Skeletal muscle tissue (tissue), 4 donors: ENCODE data around the gene CD2BP2. TPM values are rescaled to one million over a fixed set of nuclear protein-coding genes. Genes with fewer than 3 reads are reported as not detected.
A peak's percentile ranks its signal among the peaks of the same experiment; 100 is the strongest.

Source experiments
- H3K27ac ChIP-seq: one replicate; pipeline ENCODE4 v1.7.0; 2013; ENCODE audit warnings: mild to moderate bottlenecking, low read depth, low read length, inconsistent platforms
- H3K27me3 ChIP-seq, 3 donors: one replicate each; pipeline ENCODE4 v1.7.0; 2013; ENCODE audit warnings: low read length in 3 of 3; ENCODE audit not compliant: control insufficient read depth in 3 of 3, insufficient read depth in 3 of 3
- H3K36me3 ChIP-seq, 3 donors: one replicate each; pipeline ENCODE4 v1.7.0; 2013; ENCODE audit warnings: low read length in 3 of 3; ENCODE audit not compliant: control insufficient read depth in 3 of 3, insufficient read depth in 3 of 3
- H3K4me1 ChIP-seq, 3 donors: one replicate each; pipeline ENCODE4 v1.7.0; 2013; ENCODE audit warnings: low read length in 3 of 3, mild to moderate bottlenecking in 3 of 3; ENCODE audit not compliant: control insufficient read depth in 3 of 3, insufficient read depth in 3 of 3
- H3K4me3 ChIP-seq, 3 donors: one replicate each; pipeline ENCODE4 v1.7.0; 2013; ENCODE audit warnings: low read length in 3 of 3
- H3K9ac ChIP-seq, 3 donors: one replicate each; pipeline ENCODE4 v1.7.0; 2013; ENCODE audit warnings: low read length in 3 of 3, mild to moderate bottlenecking in 3 of 3, moderate library complexity in 2 of 3, low read depth in 1 of 3
- H3K9me3 ChIP-seq, 3 donors: one replicate each; pipeline ENCODE4 v1.7.0; 2013; ENCODE audit warnings: low read length in 3 of 3; ENCODE audit not compliant: control insufficient read depth in 3 of 3
- total RNA-seq: library from RNA; depleted of rRNA; stranded (reverse); fragments of >200 nt; gene quantifications from one replicate; pipeline ENCODE4 v1.2.3, GENCODE V29; 2014
- donor health status: Osteomylitis.

CD2BP2 gene
- total RNA-seq, 1 donor from 2014 or later, result 24.5 TPM

- Histone ChIP-seq H3K4me1 (peaks cover 30 to 43% (median 32%) of the 10 kb centered on the region in 3 donors), H3K4me3 (no peak overlapping the region), H3K27me3 (no peaks in the 10 kb centered on the region), H3K27ac (no peak overlapping the region), H3K36me3 (peaks cover 21 to 26% (median 21%) of the 10 kb centered on the region in 3 donors), H3K9ac (no peak overlapping the region), H3K9me3 (no peaks in the 10 kb centered on the region)
Measured at GRCh38 chr16:30365200-30365599, 10.1 kb upstream of the CD2BP2 start.

- no peak overlapping the region for H3K27ac ChIP-seq
- H3K27me3 ChIP-seq, result no peaks in the 10 kb centered on the region
- no peak overlapping the region for H3K9ac ChIP-seq
- H3K36me3 ChIP-seq, result peaks cover 45 to 53% (median 47%) of the 10 kb centered on the region in 3 donors
- no peak overlapping the region for H3K4me3 ChIP-seq
- H3K4me1 ChIP-seq, result peaks cover 6 to 22% (median 10%) of the 10 kb centered on the region in 3 donors
- H3K9me3 ChIP-seq, result no peaks in the 10 kb centered on the region
Measured at GRCh38 chr16:30361180-30361579, 6.1 kb upstream of the CD2BP2 start.

GRCh38 chr16:30359871-30360170, 4.7 kb upstream of the CD2BP2 start:
- H3K4me1 ChIP-seq, result peaks cover 11 to 23% (median 12%) of the 10 kb centered on the region in 3 donors
- H3K36me3 ChIP-seq, result peaks cover 37 to 45% (median 40%) of the 10 kb centered on the region in 3 donors
- H3K4me3 ChIP-seq, result no peak overlapping the region
- no peak overlapping the region for H3K9ac ChIP-seq
- H3K9me3 ChIP-seq, result no peaks in the 10 kb centered on the region
- no peak overlapping the region for H3K27ac ChIP-seq
- no peaks in the 10 kb centered on the region for H3K27me3 ChIP-seq

- Histone ChIP-seq H3K9ac (no peak overlapping the region), H3K36me3 (peaks cover 34 to 39% (median 36%) of the 10 kb centered on the region in 3 donors)
Measured at GRCh38 chr16:30358990-30359870, 4.1 kb upstream of the CD2BP2 start.

GRCh38 chr16:30358577-30358936, 3.4 kb upstream of the CD2BP2 start:
- peaks cover 22 to 33% (median 23%) of the 10 kb centered on the region in 3 donors for H3K4me1 ChIP-seq
- no peak overlapping the region for H3K27ac ChIP-seq
- no peak overlapping the region for H3K4me3 ChIP-seq
- no peaks in the 10 kb centered on the region for H3K27me3 ChIP-seq
- H3K36me3 ChIP-seq, result peaks cover 37 to 39% (median 39%) of the 10 kb centered on the region in 3 donors
- no peaks in the 10 kb centered on the region for H3K9me3 ChIP-seq
- H3K9ac ChIP-seq, result no peak overlapping the region

More at GRCh38 chr16:30358990-30359870, 4.1 kb upstream of the CD2BP2 start:
- Histone ChIP-seq H3K4me3 (no peak overlapping the region), H3K4me1 (peaks cover 16 to 26% (median 17%) of the 10 kb centered on the region in 3 donors), H3K27me3 (no peaks in the 10 kb centered on the region), H3K27ac (no peak overlapping the region), H3K9me3 (no peaks in the 10 kb centered on the region)

GRCh38 chr16:30357715-30358576, 2.8 kb upstream of the CD2BP2 start:
- peaks cover 39 to 42% (median 40%) of the 10 kb centered on the region in 3 donors for H3K36me3 ChIP-seq
- H3K27me3 ChIP-seq, result no peaks in the 10 kb centered on the region
- H3K4me3 ChIP-seq, result no peak overlapping the region
- H3K9me3 ChIP-seq, result no peaks in the 10 kb centered on the region
- no peak overlapping the region for H3K27ac ChIP-seq
- peak overlapping the region in 1 of 3 donors; percentile 8 for H3K9ac ChIP-seq
- H3K4me1 ChIP-seq, result peaks cover 22 to 39% (median 26%) of the 10 kb centered on the region in 3 donors

- Histone ChIP-seq H3K27ac (no peak overlapping the region), H3K27me3 (no peaks in the 10 kb centered on the region), H3K4me3 (no peak overlapping the region), H3K4me1 (peaks cover 26 to 46% (median 32%) of the 10 kb centered on the region in 3 donors), H3K9me3 (no peaks in the 10 kb centered on the region), H3K36me3 (peaks cover 38 to 47% (median 40%) of the 10 kb centered on the region in 3 donors), H3K9ac (no peak overlapping the region)
Measured at GRCh38 chr16:30357085-30357714, 2.1 kb upstream of the CD2BP2 start.

- Histone ChIP-seq H3K27me3 (no peaks in the 10 kb centered on the region), H3K9me3 (no peaks in the 10 kb centered on the region), H3K27ac (peak overlapping the region; percentile 95), H3K4me1 (peaks cover 33 to 53% (median 38%) of the 10 kb centered on the region in 3 donors), H3K9ac (peak overlapping the region; percentile 81 to 98 (median 96)), H3K36me3 (peaks cover 38 to 49% (median 44%) of the 10 kb centered on the region in 3 donors), H3K4me3 (peak overlapping the region in 2 of 3 donors; percentile 85 to 95)
Measured at GRCh38 chr16:30356401-30357084, 1.4 kb upstream of the CD2BP2 start.

- peak overlapping the region; percentile 95 for H3K27ac ChIP-seq
- H3K4me3 ChIP-seq, result peak overlapping the region; percentile 85 to 95 (median 95)
- H3K36me3 ChIP-seq, result peaks cover 42 to 53% (median 44%) of the 10 kb centered on the region in 3 donors
- peaks cover 37 to 59% (median 41%) of the 10 kb centered on the region in 3 donors for H3K4me1 ChIP-seq
- peak overlapping the region; percentile 81 to 98 (median 96) for H3K9ac ChIP-seq
- H3K27me3 ChIP-seq, result no peaks in the 10 kb centered on the region
- no peaks in the 10 kb centered on the region for H3K9me3 ChIP-seq
Measured at GRCh38 chr16:30355954-30356308, 823 bp upstream of the CD2BP2 start.
